B cell (primary cell): ENCODE data around the gene DIPK1B.

Source experiments
- EZH2 ChIP-seq: IDR thresholded peaks from 2 replicates; pipeline ENCODE4 v1.6.1; 2012; ENCODE audit warnings: borderline replicate concordance, low read depth, mild to moderate bottlenecking, moderate library complexity, low read length; ENCODE audit not compliant: insufficient read depth, poor library complexity, severe bottlenecking
- TF ChIP-seq, protein P1 (sequence below): fragments of 200-600 bp; IDR thresholded peaks from one replicate; pipeline ENCODE4 v1.8.0; 2022; ENCODE audit warnings: antibody characterized with exemption, mild to moderate bottlenecking

DNA sequence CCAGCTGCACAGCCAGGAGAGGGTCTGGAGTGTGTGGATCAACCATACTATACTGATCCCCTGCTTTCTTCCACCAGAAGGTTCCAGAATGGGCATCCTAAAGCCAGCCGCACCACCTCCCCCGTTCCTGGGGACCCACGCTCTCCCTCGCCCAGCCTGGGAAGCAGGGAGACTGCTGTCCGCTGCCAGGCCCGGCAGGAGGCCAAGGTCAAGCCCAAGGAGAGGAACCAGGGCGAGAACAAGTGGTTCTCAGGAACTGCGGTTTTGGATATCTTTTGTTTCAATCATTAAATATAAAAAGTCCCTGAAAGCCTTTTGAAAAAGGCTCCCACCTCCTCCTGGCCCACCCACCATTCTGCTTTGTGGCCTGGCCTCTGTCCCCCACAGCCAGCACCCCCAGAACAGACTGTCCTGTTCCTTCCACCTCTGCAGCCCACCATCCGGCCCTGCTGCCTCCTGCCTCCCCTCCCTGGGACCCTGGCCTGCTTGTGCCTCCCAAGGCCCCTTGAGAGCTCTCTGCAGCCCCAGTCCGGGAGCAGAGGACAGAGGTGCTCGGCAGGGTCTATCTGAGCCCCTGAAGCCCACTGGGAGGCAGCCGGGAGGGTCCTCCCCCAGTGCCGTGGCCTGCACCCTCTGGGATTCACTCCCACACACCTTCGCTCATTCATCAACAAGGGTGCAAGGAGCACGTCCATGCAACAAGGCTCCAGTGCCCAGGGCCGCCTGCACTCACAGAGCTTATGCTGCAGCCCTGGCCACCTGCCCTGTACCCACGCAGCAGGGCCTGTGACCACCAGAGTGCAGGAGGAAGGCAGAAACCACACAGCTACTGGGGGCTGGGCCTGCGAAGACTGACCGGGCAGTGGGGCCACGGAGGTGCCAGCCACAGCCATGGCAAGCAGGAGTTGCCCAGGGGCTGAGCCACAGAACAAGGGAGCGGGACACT is 36.6 kb downstream of the DIPK1B start:
- TF ChIP-seq, protein P1, sequence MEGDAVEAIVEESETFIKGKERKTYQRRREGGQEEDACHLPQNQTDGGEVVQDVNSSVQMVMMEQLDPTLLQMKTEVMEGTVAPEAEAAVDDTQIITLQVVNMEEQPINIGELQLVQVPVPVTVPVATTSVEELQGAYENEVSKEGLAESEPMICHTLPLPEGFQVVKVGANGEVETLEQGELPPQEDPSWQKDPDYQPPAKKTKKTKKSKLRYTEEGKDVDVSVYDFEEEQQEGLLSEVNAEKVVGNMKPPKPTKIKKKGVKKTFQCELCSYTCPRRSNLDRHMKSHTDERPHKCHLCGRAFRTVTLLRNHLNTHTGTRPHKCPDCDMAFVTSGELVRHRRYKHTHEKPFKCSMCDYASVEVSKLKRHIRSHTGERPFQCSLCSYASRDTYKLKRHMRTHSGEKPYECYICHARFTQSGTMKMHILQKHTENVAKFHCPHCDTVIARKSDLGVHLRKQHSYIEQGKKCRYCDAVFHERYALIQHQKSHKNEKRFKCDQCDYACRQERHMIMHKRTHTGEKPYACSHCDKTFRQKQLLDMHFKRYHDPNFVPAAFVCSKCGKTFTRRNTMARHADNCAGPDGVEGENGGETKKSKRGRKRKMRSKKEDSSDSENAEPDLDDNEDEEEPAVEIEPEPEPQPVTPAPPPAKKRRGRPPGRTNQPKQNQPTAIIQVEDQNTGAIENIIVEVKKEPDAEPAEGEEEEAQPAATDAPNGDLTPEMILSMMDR = no peak
- no peak for TF ChIP-seq EZH2
